Upper lobe of right lung (tissue), 1 donor: ENCODE results near the gene STAT3. TPM values are rescaled to one million over a fixed set of nuclear protein-coding genes. Genes with fewer than 3 reads are reported as not detected.
"Not testable (repeated sequence)": the region's sequence is repeated elsewhere in the genome, so short reads cannot be mapped to it uniquely, and the experiment has no call there.

Experiments used
- ATAC-seq: fragments of 200-7000 bp; cut with Tn5 transposase; one replicate; pipeline ENCODE4 v1.9.1; 2020; ENCODE audit warnings: mild to moderate bottlenecking, moderate library complexity
- DNase-seq: peaks from one replicate; pipeline ENCODE4 v3.0.0-alpha.2; 2020
- H3K27ac ChIP-seq: fragments of 200-600 bp; one replicate; pipeline ENCODE4 v1.8.0; 2022
- H3K27me3 ChIP-seq: fragments of 200-600 bp; one replicate; pipeline ENCODE4 v1.8.0; 2022; ENCODE audit warnings: mild to moderate bottlenecking
- H3K36me3 ChIP-seq: fragments of 200-600 bp; one replicate; pipeline ENCODE4 v1.8.0; 2022
- H3K4me1 ChIP-seq: fragments of 200-600 bp; one replicate; pipeline ENCODE4 v1.8.0; 2022
- H3K4me3 ChIP-seq: fragments of 200-600 bp; one replicate; pipeline ENCODE4 v1.8.0; 2022; ENCODE audit warnings: mild to moderate bottlenecking
- H3K9me3 ChIP-seq: fragments of 200-600 bp; one replicate; pipeline ENCODE4 v1.8.0; 2022
- intact Hi-C: fragments of 100-400 bp; cut with DNase I; formaldehyde crosslinking; loops from one replicate; pipeline ENCODE4 v1.11.0; 2022
- total RNA-seq: library from RNA; stranded (reverse); fragmentation: NEBNext Ultra II Directional; extraction: Animal tissue kit (Norgen Biotek cat#: 25700); gene quantifications from one replicate; pipeline ENCODE4 v1.2.1, GENCODE V29; 2021
- TF ChIP-seq, protein P1 (sequence below): fragments of 200-600 bp; IDR thresholded peaks from one replicate; pipeline ENCODE4 v1.8.0; 2022; ENCODE audit warnings: antibody characterized with exemption
- donor health status: DM: no; HTN: yes; CAD: no; lungs with severe emphysema.

STAT3 gene
- total RNA-seq, 1 donor from 2014 or later, result 309 TPM

DNA sequence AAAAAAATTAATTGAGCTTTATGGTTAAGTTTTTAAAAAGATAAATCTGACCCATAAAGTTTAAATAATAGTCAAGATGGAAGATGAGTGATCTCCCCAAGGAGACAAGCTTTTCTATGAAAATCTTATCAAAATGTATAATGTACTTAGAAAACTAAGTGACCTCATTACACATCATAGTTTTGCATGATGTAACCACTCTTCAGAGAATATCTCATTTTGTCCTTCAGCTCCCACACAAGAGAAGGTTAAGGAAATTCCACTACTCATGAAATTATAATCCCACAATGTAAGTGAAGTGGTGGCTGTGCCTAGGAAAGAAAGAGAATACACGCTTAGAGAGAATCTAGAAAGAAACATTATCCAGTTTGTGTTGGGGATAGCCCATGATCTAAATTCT lies 14.3 kb downstream of the STAT3 start:
- Histone ChIP-seq H3K9me3 (no peaks in the 10 kb centered on the region), H3K27me3 (no peaks in the 10 kb centered on the region), H3K4me1 (peaks cover 9% of the 10 kb centered on the region), H3K36me3 (no peaks in the 10 kb centered on the region), H3K4me3 (no peak overlapping the region), H3K27ac (no peak overlapping the region)
- intact Hi-C loops, result no loop called here
- no peak for DNase-seq
- no peak for ATAC-seq
- TF ChIP-seq, protein P1, sequence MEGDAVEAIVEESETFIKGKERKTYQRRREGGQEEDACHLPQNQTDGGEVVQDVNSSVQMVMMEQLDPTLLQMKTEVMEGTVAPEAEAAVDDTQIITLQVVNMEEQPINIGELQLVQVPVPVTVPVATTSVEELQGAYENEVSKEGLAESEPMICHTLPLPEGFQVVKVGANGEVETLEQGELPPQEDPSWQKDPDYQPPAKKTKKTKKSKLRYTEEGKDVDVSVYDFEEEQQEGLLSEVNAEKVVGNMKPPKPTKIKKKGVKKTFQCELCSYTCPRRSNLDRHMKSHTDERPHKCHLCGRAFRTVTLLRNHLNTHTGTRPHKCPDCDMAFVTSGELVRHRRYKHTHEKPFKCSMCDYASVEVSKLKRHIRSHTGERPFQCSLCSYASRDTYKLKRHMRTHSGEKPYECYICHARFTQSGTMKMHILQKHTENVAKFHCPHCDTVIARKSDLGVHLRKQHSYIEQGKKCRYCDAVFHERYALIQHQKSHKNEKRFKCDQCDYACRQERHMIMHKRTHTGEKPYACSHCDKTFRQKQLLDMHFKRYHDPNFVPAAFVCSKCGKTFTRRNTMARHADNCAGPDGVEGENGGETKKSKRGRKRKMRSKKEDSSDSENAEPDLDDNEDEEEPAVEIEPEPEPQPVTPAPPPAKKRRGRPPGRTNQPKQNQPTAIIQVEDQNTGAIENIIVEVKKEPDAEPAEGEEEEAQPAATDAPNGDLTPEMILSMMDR, result no peak

DNA sequence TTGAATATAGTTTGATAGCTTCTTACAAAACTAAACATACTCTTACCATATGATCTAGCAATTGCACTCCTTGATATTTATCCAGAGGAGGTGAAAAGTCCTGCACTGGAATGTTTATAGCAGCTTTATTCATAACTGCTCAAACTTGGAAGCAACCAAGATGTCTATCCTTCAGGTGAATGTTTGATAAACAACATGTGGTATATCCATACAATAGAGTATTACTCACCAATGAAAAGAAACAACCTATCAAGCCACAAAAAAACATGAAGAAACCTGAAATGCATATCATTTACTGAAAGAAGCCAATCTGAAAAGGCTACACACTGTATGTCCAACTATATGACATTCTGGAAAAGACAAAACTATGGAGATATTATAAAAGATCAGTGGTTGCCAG lies 16.1 kb downstream of the STAT3 start:
- DNase-seq, result no peak
- Histone ChIP-seq H3K27ac (no peak overlapping the region), H3K36me3 (no peaks in the 10 kb centered on the region), H3K4me1 (peaks cover 13% of the 10 kb centered on the region), H3K27me3 (no peaks in the 10 kb centered on the region), H3K4me3 (no peak overlapping the region), H3K9me3 (no peaks in the 10 kb centered on the region)
- TF ChIP-seq, protein P1, result no peak
- intact Hi-C loops, result no loop called here
- ATAC-seq, result no peak

DNA sequence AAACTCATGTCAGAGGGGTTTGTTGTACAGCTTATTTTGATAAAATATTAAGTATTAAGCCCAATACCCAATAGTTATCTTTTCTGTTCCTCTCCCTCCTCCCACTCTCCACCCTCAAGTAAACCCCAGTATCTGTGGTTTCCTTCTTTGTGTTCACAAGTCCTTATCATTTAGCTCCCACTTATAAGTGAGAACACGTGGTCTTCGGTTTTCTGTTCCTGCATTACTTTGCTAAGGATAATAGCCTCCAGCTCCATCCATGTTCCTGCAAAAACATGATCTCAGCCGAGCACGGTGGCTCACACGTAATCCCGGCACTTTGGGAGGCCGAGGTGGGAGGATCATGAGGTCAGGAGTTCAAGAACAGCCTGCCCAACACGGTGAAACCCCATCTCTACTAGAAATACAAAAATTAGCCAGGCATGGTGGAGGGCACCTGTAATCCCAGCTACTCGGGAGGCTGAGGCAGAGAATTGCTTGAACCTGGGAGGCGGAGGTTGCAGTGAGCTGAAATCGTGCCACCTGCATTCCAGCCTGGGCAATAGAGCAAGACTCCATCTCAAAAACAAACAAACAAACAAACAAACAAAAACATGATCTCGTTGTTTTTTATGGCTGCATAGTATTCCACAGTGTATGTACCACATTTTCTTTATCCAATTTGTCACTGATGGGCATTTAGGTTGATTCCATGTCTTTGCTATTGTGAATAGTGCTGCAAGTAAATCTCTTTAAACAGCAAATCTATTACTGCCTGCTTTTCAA lies 19.3 kb downstream of the STAT3 start:
- intact Hi-C loops, H3K9me3 ChIP-seq: not testable (repeated sequence)

DNA sequence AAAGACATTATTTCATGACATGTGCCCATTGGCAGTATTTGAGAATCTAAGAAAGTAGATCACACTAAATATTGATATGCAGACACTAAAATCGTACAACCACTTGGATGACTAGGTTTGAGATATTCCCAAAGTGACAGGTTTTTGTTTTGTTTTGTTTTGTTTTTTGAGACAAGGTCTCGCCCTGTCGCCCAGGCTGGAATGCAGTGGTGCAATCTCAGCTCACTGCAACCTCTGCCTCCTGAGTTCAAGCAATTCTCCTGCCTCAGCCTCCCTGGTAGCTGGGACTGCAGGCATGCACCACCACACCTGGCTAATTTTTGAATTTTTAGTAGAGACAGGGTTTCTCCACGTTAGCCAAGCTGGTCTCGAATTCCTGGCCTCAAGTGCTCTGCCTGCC lies 19.9 kb downstream of the STAT3 start:
- H3K36me3 ChIP-seq, H3K9me3 ChIP-seq, H3K27me3 ChIP-seq, ATAC-seq, intact Hi-C loops, H3K4me3 ChIP-seq, DNase-seq: not testable (repeated sequence)
- peaks cover 42% of the 10 kb centered on the region for H3K4me1 ChIP-seq
- H3K27ac ChIP-seq, result peak overlapping the region; percentile 53

More for the DNA sequence above, 19.3 kb downstream of the STAT3 start:
- not testable (repeated sequence) for H3K36me3 ChIP-seq, H3K4me3 ChIP-seq, ATAC-seq, DNase-seq, H3K27ac ChIP-seq, H3K27me3 ChIP-seq
- peaks cover 35% of the 10 kb centered on the region for H3K4me1 ChIP-seq

DNA sequence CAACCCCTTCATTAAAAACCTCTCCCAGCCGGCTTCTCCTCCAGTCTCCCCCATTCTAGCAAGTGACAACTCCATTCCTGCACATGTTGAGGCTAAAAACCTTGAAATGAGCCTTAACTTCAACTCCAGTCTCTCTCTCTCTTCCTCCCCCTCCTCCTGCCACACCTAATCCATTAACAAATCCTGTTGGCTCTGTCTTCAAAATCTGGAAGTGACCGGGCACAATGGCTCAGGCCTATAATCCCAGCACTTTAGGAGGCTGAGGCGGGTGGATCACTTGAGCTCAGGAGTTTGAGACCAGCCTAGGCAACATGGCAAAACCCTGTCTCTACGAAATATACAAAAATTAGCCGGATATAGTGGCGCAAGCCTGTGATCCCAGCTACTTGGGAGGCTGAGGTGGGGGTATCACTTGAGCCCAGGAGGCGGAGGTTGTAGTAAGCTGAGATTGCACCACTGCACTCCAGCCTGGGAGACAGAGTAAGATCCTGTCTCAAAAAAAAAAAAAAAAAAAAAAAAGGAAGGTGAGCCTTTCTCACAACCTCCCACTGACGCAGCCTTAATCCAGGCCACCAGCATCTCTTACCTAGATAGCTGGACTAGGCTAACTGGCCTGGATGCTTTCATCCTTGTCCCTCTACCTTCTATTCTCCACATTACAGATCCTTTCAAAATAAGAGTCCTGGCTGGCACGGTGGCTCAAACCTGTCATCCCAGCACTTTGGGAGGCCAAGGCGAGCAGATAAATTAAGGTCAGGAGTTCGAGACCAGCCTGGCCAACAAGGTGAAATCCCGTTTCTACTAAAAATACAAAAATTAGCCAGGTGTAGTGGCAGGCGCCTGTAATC lies 21.8 kb downstream of the STAT3 start:
- H3K27me3 ChIP-seq, intact Hi-C loops, H3K4me3 ChIP-seq, H3K36me3 ChIP-seq, H3K9me3 ChIP-seq: not testable (repeated sequence)
- DNase-seq (peak; percentile 72), ATAC-seq (peak; percentile 64)
- H3K4me1 ChIP-seq, result peaks cover 61% of the 10 kb centered on the region
- H3K27ac ChIP-seq, result peak overlapping the region; percentile 53

DNA sequence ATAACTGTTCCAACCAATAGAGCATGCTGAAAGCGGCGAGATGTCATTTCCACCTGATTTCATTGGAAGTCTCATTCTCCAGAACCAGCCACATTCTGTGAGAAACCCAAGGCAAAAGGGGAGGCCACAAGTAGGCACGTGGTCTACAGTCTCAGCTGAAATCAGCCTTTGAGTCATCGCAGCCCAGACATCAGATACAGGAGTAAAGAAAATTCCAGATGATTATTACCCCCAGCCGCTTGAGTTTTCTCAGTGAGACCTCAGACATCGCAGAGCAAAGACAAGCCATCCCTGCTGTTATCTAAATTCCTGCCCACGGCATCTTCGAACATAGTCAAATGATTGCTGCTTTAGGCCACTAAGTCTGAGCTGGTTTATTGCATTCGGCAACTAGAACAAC lies 23.1 kb downstream of the STAT3 start:
- Histone ChIP-seq H3K36me3 (no peaks in the 10 kb centered on the region), H3K4me1 (peaks cover 68% of the 10 kb centered on the region), H3K4me3 (no peak overlapping the region), H3K27me3 (no peaks in the 10 kb centered on the region), H3K27ac (no peak overlapping the region), H3K9me3 (no peaks in the 10 kb centered on the region)
- TF ChIP-seq, protein P1, result no peak
- intact Hi-C loops, result no loop called here
- DNase-seq, result no peak
- ATAC-seq, result no peak
